B cell (primary cell): ENCODE results near the gene KPNA2. TPM values are rescaled to one million over a fixed set of nuclear protein-coding genes. Genes with fewer than 3 reads are reported as not detected.

Experiments used
- ATAC-seq: fragments of 200-7000 bp; cut with Tn5 transposase; one replicate; pipeline ENCODE4 v1.10.0; 2021; ENCODE audit warnings: low read depth, mild to moderate bottlenecking, moderate number of reproducible peaks, moderate library complexity
- CTCF ChIA-PET: fragments of 350-600 bp; sonication (Branson Sonifier 250); formaldehyde crosslinking; loops from one replicate; lab custom pipeline; 2021; ENCODE audit warnings: antibody characterized with exemption, inconsistent platforms; lab: Charles Lee
- POLR2A ChIA-PET: fragments of 350-600 bp; sonication (Branson Sonifier 250); formaldehyde crosslinking; loops from one replicate; lab custom pipeline; 2021; ENCODE audit warnings: antibody characterized with exemption; lab: Charles Lee
- DNase-seq: peaks from one replicate; pipeline ENCODE4 v3.0.0; 2013
- H2AFZ ChIP-seq: 2 replicates; pipeline ENCODE4 v1.6.1; 2012; ENCODE audit warnings: mild to moderate bottlenecking, low read depth, low read length; ENCODE audit not compliant: insufficient read depth, poor library complexity, severe bottlenecking
- H3K27ac ChIP-seq, 2 donors: 1 replicate in 1 of 2; 2 replicates in 1 of 2; pipeline ENCODE4 v1.5.1; 2012 to 2013; ENCODE audit warnings: low read length in 2 of 2, mild to moderate bottlenecking in 2 of 2, moderate library complexity in 1 of 2
- H3K27me3 ChIP-seq, 4 experiments: fragments of 200-600 bp in 1 of 4; sonication (generic) in 1 of 4; replicated peaks in 1 of 4; 1 replicate in 2 of 4; 2 replicates in 2 of 4; pipeline versions ENCODE4 v1.6.1 to v1.7.0; 2013 to 2016; ENCODE audit warnings: low read length in 3 of 4, mild to moderate bottlenecking in 2 of 4, mixed read lengths in 1 of 4, moderate library complexity in 1 of 4; ENCODE audit not compliant: insufficient read depth in 4 of 4, control insufficient read depth in 3 of 4; ENCODE audit errors: control extremely low read depth in 1 of 4
- H3K36me3 ChIP-seq, 2 experiments: replicated peaks in 1 of 2; 1 replicate in 1 of 2; 2 replicates in 1 of 2; pipeline versions ENCODE4 v1.6.1 to v1.7.1; 2013; ENCODE audit warnings: low read length in 1 of 2; ENCODE audit not compliant: insufficient read depth in 2 of 2, control insufficient read depth in 1 of 2; ENCODE audit errors: control extremely low read depth in 1 of 2, extremely low read depth in 1 of 2
- H3K4me1 ChIP-seq, 2 donors: fragments of 200-600 bp in 1 of 2; sonication (generic) in 1 of 2; 1 replicate in 1 of 2; 2 replicates in 1 of 2; pipeline versions ENCODE4 v1.5.1 to v1.6.1; 2013 to 2017; ENCODE audit warnings: low read length in 2 of 2; ENCODE audit not compliant: control insufficient read depth in 2 of 2, insufficient read depth in 2 of 2
- H3K4me2 ChIP-seq: replicated peaks from 2 replicates; pipeline ENCODE3; 2012; ENCODE audit warnings: mild to moderate bottlenecking, low read depth, low read length; ENCODE audit not compliant: poor library complexity, severe bottlenecking
- H3K4me3 ChIP-seq, 5 experiments: fragments of 200-600 bp in 1 of 5; sonication (generic) in 1 of 5; 1 replicate in 3 of 5; 2 replicates in 2 of 5; pipeline versions ENCODE4 v1.5.1 to v1.7.0; 2011 to 2016; ENCODE audit warnings: low read length in 4 of 5, mild to moderate bottlenecking in 4 of 5, low read depth in 2 of 5, control low read depth in 1 of 5, moderate library complexity in 1 of 5; ENCODE audit not compliant: insufficient read depth in 1 of 5; ENCODE audit errors: control extremely low read depth in 1 of 5, extremely low read depth in 1 of 5
- H3K79me2 ChIP-seq: fragments of 200-600 bp; sonication (generic); one replicate; pipeline ENCODE4 v1.6.0; 2016; ENCODE audit warnings: low read length; ENCODE audit not compliant: control insufficient read depth, insufficient read depth
- H3K9ac ChIP-seq: fragments of 200-600 bp; sonication (generic); 2 replicates; pipeline ENCODE4 v1.6.1; 2017; ENCODE audit warnings: mild to moderate bottlenecking, low read length, moderate library complexity
- H3K9me3 ChIP-seq, 3 donors: one replicate each; pipeline versions ENCODE4 v1.6.1 to v1.7.1; 2013; ENCODE audit warnings: low read length in 2 of 3; ENCODE audit not compliant: control insufficient read depth in 2 of 3, insufficient read depth in 1 of 3; ENCODE audit errors: control extremely low read depth in 1 of 3
- H4K20me1 ChIP-seq: 2 replicates; pipeline ENCODE4 v1.6.0; 2012; ENCODE audit warnings: mild to moderate bottlenecking, low read length; ENCODE audit not compliant: insufficient read depth, control insufficient read depth, poor library complexity, severe bottlenecking
- H3K27ac Mint-ChIP-seq: one replicate; pipeline ENCODE4 v1.8.0; 2021; ENCODE audit warnings: mixed read lengths
- H3K27me3 Mint-ChIP-seq: one replicate; pipeline ENCODE4 v1.8.0; 2021; ENCODE audit warnings: mixed read lengths
- H3K4me1 Mint-ChIP-seq: one replicate; pipeline ENCODE4 v1.8.0; 2021; ENCODE audit warnings: mixed read lengths
- H3K4me3 Mint-ChIP-seq: one replicate; pipeline ENCODE4 v1.8.0; 2021; ENCODE audit warnings: mixed read lengths
- H3K9me3 Mint-ChIP-seq: one replicate; pipeline ENCODE4 v1.8.0; 2022; ENCODE audit warnings: mixed read lengths; ENCODE audit not compliant: insufficient read depth
- EZH2 ChIP-seq: IDR thresholded peaks from 2 replicates; pipeline ENCODE4 v1.6.1; 2012; ENCODE audit warnings: borderline replicate concordance, low read depth, mild to moderate bottlenecking, moderate library complexity, low read length; ENCODE audit not compliant: insufficient read depth, poor library complexity, severe bottlenecking
- WGBS: methylation state at CpG from one replicate; pipeline ENCODE4 v1.1.5; 2013; ENCODE audit warnings: missing lambda C conversion rate; ENCODE audit not compliant: insufficient coverage; 5-methylcytosine and 5-hydroxymethylcytosine counted together
- intact Hi-C: fragments of 100-400 bp; cut with micrococcal nuclease; formaldehyde crosslinking; loops from one replicate; pipeline ENCODE4 v1.10.0; 2022
- polyA plus RNA-seq: library from polyadenylated mRNA; depleted of rRNA; stranded (reverse); fragments of >200 nt; gene quantifications from 2 replicates; pipeline ENCODE4 v1.2.3, GENCODE V29; 2012
- total RNA-seq, 2 donors: library from RNA; stranded (reverse); fragments of 120-200 nt in 1 of 2; gene quantifications; 1 replicate in 1 of 2; 2 replicates in 1 of 2; pipeline versions ENCODE4 v1.2.3 to v1.2.4, GENCODE V29; 2013 to 2022
- TF ChIP-seq, protein P1 (sequence below): fragments of 200-600 bp; IDR thresholded peaks from one replicate; pipeline ENCODE4 v1.8.0; 2022; ENCODE audit warnings: antibody characterized with exemption, mild to moderate bottlenecking

Gene KPNA2
- total and polyA plus RNA-seq, 2 donors (not counting 1 experiment from before 2014, with no cell fraction given) = 20.0 to 25.2 TPM

DNA sequence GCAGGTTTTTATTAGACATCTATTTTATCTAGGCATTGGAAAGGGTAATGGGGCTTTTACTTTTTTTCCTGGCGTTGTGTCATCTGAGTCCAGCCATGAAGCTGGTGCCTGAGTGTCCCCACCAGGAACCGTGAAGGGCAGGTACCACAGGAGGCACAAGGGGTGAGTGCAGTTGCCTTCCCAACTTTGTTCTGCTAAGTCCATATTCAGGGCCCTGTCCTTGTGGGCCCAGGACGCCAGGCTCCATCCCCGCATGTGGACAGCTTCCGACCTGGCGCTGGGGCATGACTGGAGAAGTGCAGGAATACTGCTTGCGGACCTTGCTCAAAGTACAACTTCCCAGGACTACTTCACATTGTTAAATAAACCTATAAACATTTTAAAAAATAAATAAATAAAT lies 60.6 kb downstream of the KPNA2 start:
- no peaks in the 10 kb centered on the region for H3K9me3 Mint-ChIP-seq
- no peak overlapping the region for H3K27ac ChIP-seq
- peaks cover 3% of the 10 kb centered on the region for H3K4me1 Mint-ChIP-seq
- no peak for ATAC-seq
- peaks cover 4% of the 10 kb centered on the region for H3K79me2 ChIP-seq
- no peak overlapping the region for H3K4me2 ChIP-seq
- intact Hi-C loops = no loop called here
- H2AFZ ChIP-seq = no peak overlapping the region
- H3K36me3 ChIP-seq = no peaks in the 10 kb centered on the region
- ChIA-PET POLR2A (no interaction called here), CTCF (no interaction called here)
- H4K20me1 ChIP-seq = no peaks in the 10 kb centered on the region
- no peak for TF ChIP-seq EZH2
- TF ChIP-seq, protein P1, sequence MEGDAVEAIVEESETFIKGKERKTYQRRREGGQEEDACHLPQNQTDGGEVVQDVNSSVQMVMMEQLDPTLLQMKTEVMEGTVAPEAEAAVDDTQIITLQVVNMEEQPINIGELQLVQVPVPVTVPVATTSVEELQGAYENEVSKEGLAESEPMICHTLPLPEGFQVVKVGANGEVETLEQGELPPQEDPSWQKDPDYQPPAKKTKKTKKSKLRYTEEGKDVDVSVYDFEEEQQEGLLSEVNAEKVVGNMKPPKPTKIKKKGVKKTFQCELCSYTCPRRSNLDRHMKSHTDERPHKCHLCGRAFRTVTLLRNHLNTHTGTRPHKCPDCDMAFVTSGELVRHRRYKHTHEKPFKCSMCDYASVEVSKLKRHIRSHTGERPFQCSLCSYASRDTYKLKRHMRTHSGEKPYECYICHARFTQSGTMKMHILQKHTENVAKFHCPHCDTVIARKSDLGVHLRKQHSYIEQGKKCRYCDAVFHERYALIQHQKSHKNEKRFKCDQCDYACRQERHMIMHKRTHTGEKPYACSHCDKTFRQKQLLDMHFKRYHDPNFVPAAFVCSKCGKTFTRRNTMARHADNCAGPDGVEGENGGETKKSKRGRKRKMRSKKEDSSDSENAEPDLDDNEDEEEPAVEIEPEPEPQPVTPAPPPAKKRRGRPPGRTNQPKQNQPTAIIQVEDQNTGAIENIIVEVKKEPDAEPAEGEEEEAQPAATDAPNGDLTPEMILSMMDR = no peak
- no peak overlapping the region for H3K27ac Mint-ChIP-seq
- H3K4me3 Mint-ChIP-seq = no peak overlapping the region
- H3K9ac ChIP-seq = no peak overlapping the region
- peaks cover 3 to 5% of the 10 kb centered on the region in 2 donors for H3K4me1 ChIP-seq
- no peaks in the 10 kb centered on the region for H3K27me3 ChIP-seq
- no peak for DNase-seq
- H3K27me3 Mint-ChIP-seq = no peaks in the 10 kb centered on the region
- WGBS = 92% methylated on average over 6 of the region's 7 CpGs
- peaks cover 0 to 2% (median 0%) of the 10 kb centered on the region in 3 donors for H3K9me3 ChIP-seq
- H3K4me3 ChIP-seq = no peak overlapping the region

Other genes with a start within 250 kb of the KPNA2 start
- gene BPTF, start 210.2 kb upstream of the KPNA2 start, total RNA-seq = 376 and 390 TPM in 2 replicates
- gene BPTF, start 210.2 kb upstream of the KPNA2 start, polyA plus RNA-seq = 71.9 and 76.0 TPM in 2 replicates
- gene C17orf58, start 39.3 kb upstream of the KPNA2 start, total RNA-seq = 1.8 and 2.8 TPM in 2 replicates
- 0.82 and 1.0 TPM in 2 replicates for gene C17orf58, start 39.3 kb upstream of the KPNA2 start, polyA plus RNA-seq
- 70.7 and 74.3 TPM in 2 replicates for gene AMZ2, start 212.3 kb downstream of the KPNA2 start, total RNA-seq
- gene AMZ2, start 212.3 kb downstream of the KPNA2 start, polyA plus RNA-seq = 64.1 and 72.0 TPM in 2 replicates